HuH-7.5 (cell line): ENCODE data around the gene PXDC1.
A peak's percentile ranks its signal among the peaks of the same experiment; 100 is the strongest.
"Not testable (repeated sequence)": the region's sequence is repeated elsewhere in the genome, so short reads cannot be mapped to it uniquely, and the experiment has no call there.

ENCODE experiments used
- DNase-seq: peaks from one replicate; pipeline ENCODE4 v3.0.0; 2011; ENCODE audit warnings: low spot score

The PXDC1 gene

GRCh38 chr6:3762359-3762758 lies 10.8 kb upstream of the PXDC1 start:
- no peak for DNase-seq

GRCh38 chr6:3761989-3762270 lies 10.4 kb upstream of the PXDC1 start:
- DNase-seq, result no peak

GRCh38 chr6:3759646-3760232 lies 8.2 kb upstream of the PXDC1 start:
- no peak for DNase-seq

GRCh38 chr6:3758842-3759144 lies 7.3 kb upstream of the PXDC1 start:
- DNase-seq, result no peak

- not testable (repeated sequence) for DNase-seq
These were observed 6.7 kb upstream of the PXDC1 start for GRCh38 chr6:3757998-3758841.

- DNase-seq, result no peak
These were observed 5.7 kb upstream of the PXDC1 start for GRCh38 chr6:3757241-3757641.

GRCh38 chr6:3756546-3756945 lies 5.0 kb upstream of the PXDC1 start:
- DNase-seq, result no peak

GRCh38 chr6:3755637-3756545 lies 4.4 kb upstream of the PXDC1 start:
- DNase-seq, result no peak

GRCh38 chr6:3754776-3755175 lies 3.3 kb upstream of the PXDC1 start:
- no peak for DNase-seq

GRCh38 chr6:3754032-3754725 lies 2.7 kb upstream of the PXDC1 start:
- not testable (repeated sequence) for DNase-seq

GRCh38 chr6:3753228-3753835 lies 1.8 kb upstream of the PXDC1 start:
- no peak for DNase-seq

GRCh38 chr6:3752531-3753227 lies 1.2 kb upstream of the PXDC1 start:
- no peak for DNase-seq

- DNase-seq, result peak; percentile 88
These were observed 417 bp upstream of the PXDC1 start for GRCh38 chr6:3751730-3752530.

GRCh38 chr6:3750317-3751076 lies 1.0 kb downstream of the PXDC1 start:
- peak; percentile 40 for DNase-seq

GRCh38 chr6:3749977-3750316 lies 1.6 kb downstream of the PXDC1 start:
- DNase-seq, result no peak

GRCh38 chr6:3749067-3749841 lies 2.3 kb downstream of the PXDC1 start:
- no peak for DNase-seq

GRCh38 chr6:3748208-3749066 lies 3.1 kb downstream of the PXDC1 start:
- peak; percentile 92 for DNase-seq

- no peak for DNase-seq
These were observed 4.3 kb downstream of the PXDC1 start for GRCh38 chr6:3747100-3747737.
